CD1c-positive myeloid dendritic cell (primary cell): ENCODE measurements around the gene DAG1.

Experiments
- DNase-seq: peaks from one replicate; pipeline ENCODE4 v3.0.0-alpha.2; 2016; ENCODE audit errors: extremely low spot score

The DAG1 gene

GRCh38 chr3:49553692-49554632 lies 83.9 kb downstream of the DAG1 start, which contains the start of gene BSN:
TSS of gene BSN (plus strand) at chr3:49554477. CDS start at chr3:49554603, 126 bp downstream.
- DNase-seq, result peak; percentile 82

DNA sequence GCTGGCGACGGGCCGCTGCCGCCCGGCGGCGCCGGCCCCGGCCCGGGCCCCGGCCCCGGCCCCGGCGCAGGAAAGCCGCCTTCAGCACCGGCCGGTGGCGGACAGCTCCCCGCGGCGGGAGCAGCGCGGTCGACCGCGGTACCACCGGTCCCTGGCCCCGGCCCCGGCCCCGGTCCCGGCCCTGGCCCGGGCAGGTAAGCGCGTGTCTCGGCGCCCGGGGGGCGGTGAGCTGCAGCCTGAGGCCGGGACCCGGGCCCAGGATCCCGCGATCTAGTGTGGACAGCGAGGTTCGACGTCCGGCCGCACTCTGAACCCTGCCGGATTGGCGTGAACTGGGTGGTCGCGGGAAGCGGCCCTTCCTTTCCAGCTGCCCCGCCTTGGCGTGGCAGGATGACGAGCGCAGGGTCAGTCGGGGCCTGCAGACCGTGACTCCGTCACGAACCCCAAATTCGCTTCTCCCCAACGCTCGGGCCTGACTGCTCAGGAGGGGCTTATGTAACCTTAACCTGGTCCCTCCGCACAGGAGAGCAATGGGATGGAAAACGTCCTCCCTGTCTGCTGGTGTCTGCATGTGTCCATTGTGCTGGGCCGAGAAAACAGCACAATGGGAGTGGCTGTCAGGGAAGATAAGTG lies 84.7 kb downstream of the DAG1 start:
- peak; percentile 62 for DNase-seq

GRCh38 chr3:49556500-49557275 lies 86.6 kb downstream of the DAG1 start:
- DNase-seq, result no peak

- no peak for DNase-seq
Measured at GRCh38 chr3:49563040-49563578, 93.0 kb downstream of the DAG1 start.

DNA sequence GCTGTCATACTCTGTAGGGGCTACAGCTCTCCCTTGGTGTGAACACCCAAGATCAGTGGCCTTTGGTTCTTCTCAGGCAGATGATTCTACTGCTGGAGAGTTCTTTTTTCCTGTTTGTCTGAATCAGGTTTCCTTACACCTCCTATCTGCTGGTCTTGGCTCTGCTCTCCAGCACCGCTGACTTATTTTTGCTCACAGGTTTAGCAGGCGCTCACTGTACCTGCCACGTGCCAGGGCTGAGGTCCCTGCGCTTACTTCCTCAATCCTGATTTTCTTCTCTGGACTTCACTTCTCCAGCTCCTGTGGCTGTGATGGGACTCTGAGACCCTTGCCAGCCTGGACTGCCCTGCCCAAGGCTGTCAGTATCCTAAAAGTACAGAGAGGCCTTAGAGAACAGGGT lies 93.7 kb downstream of the DAG1 start:
- DNase-seq, result no peak

DNA sequence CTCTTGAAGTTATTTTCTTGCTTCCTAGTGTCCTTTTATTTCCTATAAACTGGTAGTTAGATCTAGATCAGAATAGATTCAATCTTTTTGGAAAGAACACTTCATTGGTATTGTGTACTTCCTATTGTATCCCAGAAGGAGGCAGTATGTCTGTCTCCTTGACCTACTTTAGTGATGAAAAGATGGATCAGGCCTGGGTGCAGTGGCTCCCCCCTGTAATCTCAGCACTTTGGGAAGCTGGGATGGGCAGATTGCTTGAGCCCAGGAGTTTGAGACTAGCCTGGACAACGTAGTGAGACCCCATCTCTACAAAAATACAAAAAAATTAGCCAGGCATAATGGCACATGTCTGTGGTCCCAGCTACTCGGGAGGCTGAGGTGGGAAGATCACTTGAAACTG lies 96.2 kb downstream of the DAG1 start:
- DNase-seq, result no peak

- no peak for DNase-seq
Measured at GRCh38 chr3:49567406-49567805, 97.3 kb downstream of the DAG1 start.

GRCh38 chr3:49568965-49569364 lies 98.9 kb downstream of the DAG1 start:
- no peak for DNase-seq

DNA sequence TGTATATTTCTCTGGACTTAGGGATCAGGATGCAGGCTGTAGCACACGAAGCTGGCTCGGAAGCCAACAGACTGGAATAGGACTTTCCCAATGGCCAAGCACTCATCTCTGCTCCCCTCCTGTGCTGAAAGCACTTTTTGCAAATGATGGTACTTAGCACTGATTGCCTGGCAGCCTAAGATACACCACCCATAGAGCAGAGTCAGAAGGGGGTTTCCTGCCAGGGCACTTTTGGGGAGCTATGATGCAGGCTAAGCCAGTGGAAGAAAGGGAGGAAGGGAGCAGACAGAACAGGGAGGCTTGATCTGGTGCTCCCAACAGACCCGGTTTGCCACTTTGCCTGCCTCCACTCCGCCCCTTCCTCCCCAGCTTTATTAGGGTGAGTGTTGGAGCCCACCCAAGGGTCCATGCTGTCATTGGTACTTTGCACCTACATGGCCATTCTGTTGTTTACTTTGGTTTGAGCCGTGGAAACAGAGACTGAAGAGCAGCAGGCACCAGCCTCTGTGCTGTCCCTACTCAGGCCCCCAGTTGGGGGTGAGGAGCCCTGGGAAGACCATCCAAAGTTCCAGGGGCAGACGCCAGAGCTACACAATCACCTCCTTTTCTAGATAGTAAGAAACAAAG lies 100.1 kb downstream of the DAG1 start:
- no peak for DNase-seq

DNA sequence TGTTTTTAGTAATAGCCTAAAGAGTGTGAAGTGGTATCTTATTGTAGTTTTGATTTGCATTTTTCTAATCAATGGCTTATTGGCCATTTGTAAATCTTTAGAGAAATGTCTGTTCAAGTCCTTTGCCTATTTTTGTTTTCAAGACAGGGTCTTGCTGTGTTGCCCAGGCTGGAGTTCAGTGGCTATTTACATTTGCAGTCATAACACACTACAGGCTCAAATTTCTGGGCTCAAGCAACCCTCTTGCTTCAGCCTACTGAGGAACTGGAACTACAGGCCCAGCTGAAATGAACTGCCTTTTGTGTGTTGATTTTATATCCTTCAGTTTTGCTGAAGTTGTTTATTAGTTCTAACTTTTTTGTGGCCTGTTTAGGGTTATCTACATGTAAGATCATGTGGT lies 112.1 kb downstream of the DAG1 start:
- DNase-seq, result no peak
